Glomerular visceral epithelial cell (primary cell): Measurements from ENCODE around the gene LIPA.

ENCODE experiments used
- DNase-seq: peaks from one replicate; pipeline ENCODE4 v3.0.0-alpha.2; 2016; ENCODE audit errors: extremely low spot score

The LIPA gene

GRCh38 chr10:89164920-89165319 is 86.7 kb downstream of the LIPA start:
- DNase-seq = no peak

GRCh38 chr10:89164080-89164479 is 87.5 kb downstream of the LIPA start:
- no peak for DNase-seq
